Osteoblast (primary cell): ENCODE data around the gene ANKRD31. TPM values are rescaled to one million over a fixed set of nuclear protein-coding genes. Genes with fewer than 3 reads are reported as not detected.

Experiments used
- DNase-seq: peaks from one replicate; pipeline ENCODE4 v3.0.0; 2011; ENCODE audit warnings: low spot score, mixed read lengths; ENCODE audit not compliant: insufficient read length; ENCODE audit errors: missing footprints
- H2AFZ ChIP-seq: 2 replicates; pipeline ENCODE4 v1.6.0; 2011; ENCODE audit warnings: mild to moderate bottlenecking, low read length
- H3K27ac ChIP-seq: 2 replicates; pipeline ENCODE4 v1.5.1; 2011; ENCODE audit warnings: mild to moderate bottlenecking, low read depth, low read length, moderate library complexity
- H3K27me3 ChIP-seq: 2 replicates; pipeline ENCODE4 v1.6.0; 2012; ENCODE audit warnings: mild to moderate bottlenecking, control low read depth, inconsistent platforms, low read length, moderate library complexity; ENCODE audit not compliant: insufficient read depth
- H3K36me3 ChIP-seq: 2 replicates; pipeline ENCODE4 v1.5.1; 2011; ENCODE audit warnings: mild to moderate bottlenecking, low read length, control low read depth, moderate library complexity; ENCODE audit not compliant: insufficient read depth
- H3K4me1 ChIP-seq: 2 replicates; pipeline ENCODE4 v1.5.1; 2011; ENCODE audit warnings: mild to moderate bottlenecking, low read length, control low read depth, moderate library complexity; ENCODE audit not compliant: insufficient read depth
- H3K4me2 ChIP-seq: 2 replicates; pipeline ENCODE4 v1.6.0; 2011; ENCODE audit warnings: mild to moderate bottlenecking, low read length; ENCODE audit not compliant: insufficient read depth
- H3K4me3 ChIP-seq: fragments of 200-600 bp; sonication (generic); 3 replicates; pipeline ENCODE4 v1.5.1; 2012; ENCODE audit warnings: mild to moderate bottlenecking, low read length, inconsistent platforms; ENCODE audit not compliant: insufficient read depth
- H3K79me2 ChIP-seq: 2 replicates; pipeline ENCODE4 v1.6.0; 2012; ENCODE audit warnings: mild to moderate bottlenecking, low read length, control low read depth, inconsistent platforms; ENCODE audit not compliant: insufficient read depth
- H3K9me3 ChIP-seq: 2 replicates; pipeline ENCODE4 v1.5.1; 2011; ENCODE audit warnings: low read depth, low read length, control low read depth
- H4K20me1 ChIP-seq: 2 replicates; pipeline ENCODE4 v1.6.0; 2012; ENCODE audit warnings: mild to moderate bottlenecking, low read length, control low read depth; ENCODE audit not compliant: insufficient read depth
- total RNA-seq: library from RNA; depleted of rRNA; stranded (reverse); fragments of >200 nt; gene quantifications from 2 replicates; pipeline ENCODE4 v1.2.3, GENCODE V29; 2012
- TF ChIP-seq, protein P1 (sequence below): IDR thresholded peaks from 2 replicates; pipeline ENCODE4 v1.5.1; 2011; ENCODE audit warnings: mild to moderate bottlenecking, low read depth, low read length, moderate library complexity; ENCODE audit errors: extremely low read depth

ANKRD31 gene
- total RNA-seq, 1 donor, result 0.36 TPM

- no peak overlapping the region for H3K4me2 ChIP-seq
- H4K20me1 ChIP-seq, result no peaks in the 10 kb centered on the region
- H3K36me3 ChIP-seq, result no peaks in the 10 kb centered on the region
- no peak overlapping the region for H3K27ac ChIP-seq
- H3K79me2 ChIP-seq, result no peaks in the 10 kb centered on the region
- peaks cover 11% of the 10 kb centered on the region for H3K4me1 ChIP-seq
- no peak overlapping the region for H2AFZ ChIP-seq
- H3K4me3 ChIP-seq, result no peak overlapping the region
- DNase-seq, result no peak
- TF ChIP-seq, protein P1, sequence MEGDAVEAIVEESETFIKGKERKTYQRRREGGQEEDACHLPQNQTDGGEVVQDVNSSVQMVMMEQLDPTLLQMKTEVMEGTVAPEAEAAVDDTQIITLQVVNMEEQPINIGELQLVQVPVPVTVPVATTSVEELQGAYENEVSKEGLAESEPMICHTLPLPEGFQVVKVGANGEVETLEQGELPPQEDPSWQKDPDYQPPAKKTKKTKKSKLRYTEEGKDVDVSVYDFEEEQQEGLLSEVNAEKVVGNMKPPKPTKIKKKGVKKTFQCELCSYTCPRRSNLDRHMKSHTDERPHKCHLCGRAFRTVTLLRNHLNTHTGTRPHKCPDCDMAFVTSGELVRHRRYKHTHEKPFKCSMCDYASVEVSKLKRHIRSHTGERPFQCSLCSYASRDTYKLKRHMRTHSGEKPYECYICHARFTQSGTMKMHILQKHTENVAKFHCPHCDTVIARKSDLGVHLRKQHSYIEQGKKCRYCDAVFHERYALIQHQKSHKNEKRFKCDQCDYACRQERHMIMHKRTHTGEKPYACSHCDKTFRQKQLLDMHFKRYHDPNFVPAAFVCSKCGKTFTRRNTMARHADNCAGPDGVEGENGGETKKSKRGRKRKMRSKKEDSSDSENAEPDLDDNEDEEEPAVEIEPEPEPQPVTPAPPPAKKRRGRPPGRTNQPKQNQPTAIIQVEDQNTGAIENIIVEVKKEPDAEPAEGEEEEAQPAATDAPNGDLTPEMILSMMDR, result no peak
- no peaks in the 10 kb centered on the region for H3K27me3 ChIP-seq
- no peaks in the 10 kb centered on the region for H3K9me3 ChIP-seq
Observed at GRCh38 chr5:75055727-75056144, 180.9 kb downstream of the ANKRD31 start.

DNA sequence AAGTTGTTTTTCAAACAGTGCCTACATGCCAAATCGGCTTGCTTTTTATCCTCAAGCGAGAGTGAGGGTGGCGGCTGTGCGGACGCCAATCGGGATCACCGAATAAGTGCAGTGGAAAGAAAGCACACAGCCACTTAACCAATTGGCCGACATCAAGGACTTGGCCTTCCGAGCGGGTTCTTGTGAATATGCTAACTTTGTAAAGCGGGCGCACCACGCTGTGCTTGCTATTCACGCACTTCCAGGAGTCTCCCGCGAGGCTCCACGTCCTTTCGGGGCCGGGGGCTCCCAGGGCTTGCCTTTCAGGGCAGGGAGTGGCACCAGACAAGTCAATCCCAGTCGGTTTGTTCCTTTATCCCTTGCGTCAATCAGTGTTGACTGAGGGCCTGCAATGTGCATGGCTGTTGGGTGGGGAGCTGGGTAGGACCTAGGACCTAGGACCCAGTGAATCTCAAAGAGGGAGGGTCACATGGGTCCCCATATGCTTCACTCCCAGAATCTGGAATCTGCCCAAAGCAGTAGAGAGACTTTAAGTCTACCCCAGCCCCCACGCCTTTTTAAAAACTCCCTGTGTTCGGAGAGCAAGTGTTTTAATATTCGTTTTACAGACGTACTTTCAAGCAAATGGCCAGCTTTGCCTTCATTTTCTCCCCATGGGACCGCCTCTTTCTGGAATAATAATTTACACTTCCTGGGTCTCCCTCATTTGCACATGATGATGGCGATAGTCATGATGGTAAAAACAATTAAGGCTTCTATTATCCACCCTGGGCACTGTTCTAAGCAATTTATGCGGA, 182.3 kb downstream of the ANKRD31 start:
- Histone ChIP-seq H3K27ac (peak overlapping the region; percentile 43), H3K9me3 (no peaks in the 10 kb centered on the region), H3K79me2 (no peaks in the 10 kb centered on the region), H4K20me1 (no peaks in the 10 kb centered on the region), H3K36me3 (no peaks in the 10 kb centered on the region), H3K4me2 (peak overlapping the region; percentile 95), H3K27me3 (no peaks in the 10 kb centered on the region), H3K4me3 (peak overlapping the region; percentile 77), H3K4me1 (peaks cover 11% of the 10 kb centered on the region), H2AFZ (peak overlapping the region; percentile 98)
- peak; percentile 66 for DNase-seq
- TF ChIP-seq, protein P1, result no peak

GRCh38 chr5:75053304-75054133, 183.2 kb downstream of the ANKRD31 start:
- peak; percentile 84 for DNase-seq
- no peaks in the 10 kb centered on the region for H4K20me1 ChIP-seq
- no peaks in the 10 kb centered on the region for H3K9me3 ChIP-seq
- peak overlapping the region; percentile 98 for H2AFZ ChIP-seq
- H3K27me3 ChIP-seq, result no peaks in the 10 kb centered on the region
- no peaks in the 10 kb centered on the region for H3K36me3 ChIP-seq
- TF ChIP-seq, protein P1, result no peak
- H3K79me2 ChIP-seq, result no peaks in the 10 kb centered on the region
- H3K27ac ChIP-seq, result peak overlapping the region; percentile 43
- peak overlapping the region; percentile 95 for H3K4me2 ChIP-seq
- H3K4me3 ChIP-seq, result peak overlapping the region; percentile 77
- H3K4me1 ChIP-seq, result peaks cover 15% of the 10 kb centered on the region

DNA sequence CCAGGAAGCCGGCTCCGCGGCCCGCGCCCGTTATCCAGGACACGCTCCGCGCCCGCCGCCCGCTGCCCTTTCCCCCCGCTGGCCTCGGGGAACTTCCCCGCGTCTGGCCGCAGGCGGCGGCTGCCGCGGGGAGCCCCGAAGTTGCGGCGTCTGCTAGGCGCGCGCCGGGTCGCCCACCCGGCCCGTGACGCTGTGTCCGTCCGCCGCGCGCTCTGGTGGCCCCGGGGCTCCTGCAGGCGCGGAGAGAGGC, 183.7 kb downstream of the ANKRD31 start:
- Histone ChIP-seq H3K4me2 (peak overlapping the region; percentile 95), H3K27ac (no peak overlapping the region), H3K36me3 (no peaks in the 10 kb centered on the region), H4K20me1 (no peaks in the 10 kb centered on the region), H3K9me3 (no peaks in the 10 kb centered on the region), H3K27me3 (no peaks in the 10 kb centered on the region), H3K4me3 (peak overlapping the region; percentile 77), H2AFZ (peak overlapping the region; percentile 98), H3K79me2 (no peaks in the 10 kb centered on the region), H3K4me1 (peaks cover 20% of the 10 kb centered on the region)
- TF ChIP-seq, protein P1, result no peak
- no peak for DNase-seq
